GM18508 (cell line): Measurements from ENCODE around the gene GALNT11.

Experiments
- ATAC-seq: cut with Tn5 transposase; IDR thresholded peaks from one replicate; pipeline ENCODE4 v1.9.1; 2021; ENCODE audit warnings: moderate number of reproducible peaks; ENCODE audit not compliant: insufficient read depth, unreplicated experiment

Gene GALNT11

GRCh38 chr7:152106990-152107389, 81.5 kb downstream of the GALNT11 start:
- no peak for ATAC-seq

GRCh38 chr7:152107945-152108344, 82.5 kb downstream of the GALNT11 start:
- ATAC-seq: no peak

GRCh38 chr7:152108359-152108758, 82.9 kb downstream of the GALNT11 start:
- no peak for ATAC-seq

- no peak for ATAC-seq
Measured at GRCh38 chr7:152112829-152113228, 87.4 kb downstream of the GALNT11 start.

GRCh38 chr7:152115021-152115718, 89.7 kb downstream of the GALNT11 start:
- no peak for ATAC-seq

- no peak for ATAC-seq
Measured at GRCh38 chr7:152117356-152117755, 91.9 kb downstream of the GALNT11 start.

- ATAC-seq: no peak
Measured at GRCh38 chr7:152120210-152120609, 94.7 kb downstream of the GALNT11 start.

GRCh38 chr7:152120776-152121175, 95.3 kb downstream of the GALNT11 start:
- no peak for ATAC-seq

- no peak for ATAC-seq
Measured at GRCh38 chr7:152121432-152121831, 96.0 kb downstream of the GALNT11 start.

GRCh38 chr7:152122540-152122939, 97.1 kb downstream of the GALNT11 start:
- no peak for ATAC-seq

- no peak for ATAC-seq
Measured at GRCh38 chr7:152126741-152127140, 101.3 kb downstream of the GALNT11 start.

GRCh38 chr7:152127229-152127628, 101.8 kb downstream of the GALNT11 start:
- ATAC-seq: no peak

- ATAC-seq: no peak
Measured at GRCh38 chr7:152128252-152128651, 102.8 kb downstream of the GALNT11 start.

GRCh38 chr7:152128741-152129461, 103.4 kb downstream of the GALNT11 start:
- ATAC-seq: no peak

- ATAC-seq: no peak
Measured at GRCh38 chr7:152129682-152130081, 104.2 kb downstream of the GALNT11 start.

GRCh38 chr7:152130658-152131590, 105.5 kb downstream of the GALNT11 start:
- no peak for ATAC-seq

- ATAC-seq: no peak
Measured at GRCh38 chr7:152131981-152132494, 106.6 kb downstream of the GALNT11 start.

GRCh38 chr7:152132812-152133211, 107.3 kb downstream of the GALNT11 start:
- no peak for ATAC-seq

GRCh38 chr7:152133804-152134203, 108.3 kb downstream of the GALNT11 start:
- no peak for ATAC-seq

- no peak for ATAC-seq
Measured at GRCh38 chr7:152136686-152137085, 111.2 kb downstream of the GALNT11 start.
